GM12878 (cell line): ENCODE measurements around the gene CYTL1. TPM values are rescaled to one million over a fixed set of nuclear protein-coding genes. Genes with fewer than 3 reads are reported as not detected.

Source experiments
- ATAC-seq: fragments of 200-7000 bp; cut with Tn5 transposase; 3 replicates; pipeline ENCODE4 v1.9.1; 2020; ENCODE audit warnings: mild to moderate bottlenecking, moderate library complexity
- BruUV-seq: library from RNA; stranded (reverse); fragments of 400-500 nt; replicated peaks from 2 replicates; lab custom pipeline; 2021; lab: Mats Ljungman, UMichigan
- CTCF ChIA-PET: fragments of 300-600 bp; sonication (Branson Sonifier 250); formaldehyde crosslinking; extraction: SDS; loops from one replicate; lab custom pipeline; 2021; ENCODE audit warnings: inconsistent platforms; lab: Yijun Ruan, JAX
- POLR2A ChIA-PET: fragments of 350-600 bp; formaldehyde crosslinking; extraction: SDS; loops from one replicate; lab custom pipeline; 2021; ENCODE audit warnings: inconsistent platforms; lab: Charles Lee
- RAD21 ChIA-PET: fragments of 300-600 bp; sonication (Branson Sonifier 250); formaldehyde crosslinking; loops from one replicate; lab custom pipeline; 2023; ENCODE audit warnings: antibody characterized with exemption; ENCODE audit not compliant: unreplicated experiment; lab: Charles Lee
- SMC1A ChIA-PET: fragments of 300-600 bp; sonication (Branson Sonifier 250); formaldehyde crosslinking; loops from one replicate; lab custom pipeline; 2023; ENCODE audit not compliant: unreplicated experiment, uncharacterized antibody; lab: Charles Lee
- DNase-seq: peaks from one replicate; pipeline ENCODE4 v3.0.0-alpha.2; 2011; ENCODE audit warnings: low read depth, low spot score
- FAIRE-seq: peaks from 3 replicates; lab custom pipeline; 2011; peaks lifted over from hg19 to GRCh38; lab: Jason Lieb, UNC
- H2AFZ ChIP-seq: 2 replicates; pipeline ENCODE4 v1.6.0; 2011; ENCODE audit warnings: low read depth, low read length, control low read depth; ENCODE audit not compliant: control insufficient read depth
- H3K27ac ChIP-seq: 2 replicates; pipeline ENCODE4 v1.5.1; 2011; ENCODE audit warnings: control low read depth; ENCODE audit not compliant: control insufficient read depth, insufficient read depth
- H3K27me3 ChIP-seq, 2 experiments: replicated peaks in 1 of 2; 2 replicates each; pipeline versions ENCODE4 v1.6.0 to v1.6.1; 2011; ENCODE audit warnings: low read length in 1 of 2; ENCODE audit not compliant: control insufficient read depth in 2 of 2, insufficient read depth in 2 of 2
- H3K36me3 ChIP-seq, 2 experiments: 2 replicates each; pipeline ENCODE4 v1.5.1; 2011; ENCODE audit warnings: low read length in 1 of 2; ENCODE audit not compliant: control insufficient read depth in 2 of 2, insufficient read depth in 2 of 2
- H3K4me1 ChIP-seq: 2 replicates; pipeline ENCODE4 v1.6.1; 2011; ENCODE audit warnings: mild to moderate bottlenecking, low read length, moderate library complexity, mixed read lengths; ENCODE audit not compliant: control insufficient read depth, insufficient read depth
- H3K4me2 ChIP-seq: 2 replicates; pipeline ENCODE4 v1.6.0; 2011; ENCODE audit warnings: control low read depth; ENCODE audit not compliant: control insufficient read depth, insufficient read depth
- H3K4me3 ChIP-seq: fragments of 200-600 bp; sonication (generic); 2 replicates; pipeline ENCODE4 v1.5.1; 2016
- H3K79me2 ChIP-seq: 2 replicates; pipeline ENCODE4 v1.6.0; 2011; ENCODE audit warnings: low read length; ENCODE audit not compliant: control insufficient read depth, insufficient read depth
- H3K9ac ChIP-seq: 2 replicates; pipeline ENCODE4 v1.8.0; 2011; ENCODE audit warnings: low read length, control low read depth, mixed read lengths; ENCODE audit not compliant: control insufficient read depth, insufficient read depth
- H3K9me3 ChIP-seq: replicated peaks from 3 replicates; pipeline ENCODE4 v1.5.1; 2011; ENCODE audit warnings: mild to moderate bottlenecking, low read length; ENCODE audit not compliant: control insufficient read depth, insufficient read depth
- H4K20me1 ChIP-seq: 2 replicates; pipeline ENCODE4 v1.6.0; 2011; ENCODE audit not compliant: control insufficient read depth, insufficient read depth
- EED ChIP-seq: sonication (generic); IDR thresholded peaks from 2 replicates; pipeline ENCODE4 v1.6.1; 2016; ENCODE audit warnings: antibody characterized with exemption, low read depth
- FOS ChIP-seq: IDR thresholded peaks from 3 replicates; pipeline ENCODE4 v1.6.1; 2011; ENCODE audit warnings: borderline replicate concordance; ENCODE audit not compliant: insufficient read length; ENCODE audit errors: extremely low read depth
- GATAD2B ChIP-seq: fragments of 450-650 bp; conservative IDR thresholded peaks from 2 replicates; pipeline ENCODE4 v1.6.1; 2017; ENCODE audit warnings: low read depth, mild to moderate bottlenecking, moderate library complexity
- IKZF2 ChIP-seq, 2 experiments: fragments of 450-650 bp; IDR thresholded peaks; 2 replicates each; pipeline ENCODE4 v1.6.1; 2017; ENCODE audit warnings: mild to moderate bottlenecking in 2 of 2, moderate library complexity in 2 of 2
- NFYB ChIP-seq: IDR thresholded peaks from 2 replicates; pipeline ENCODE4 v1.6.1; 2011; ENCODE audit warnings: low read depth, mild to moderate bottlenecking, low read length, improper control_type of control experiment, moderate library complexity; ENCODE audit not compliant: insufficient read depth
- PBX3 ChIP-seq: IDR thresholded peaks from 2 replicates; pipeline ENCODE4 v1.6.1; 2011; ENCODE audit warnings: mild to moderate bottlenecking, low read depth, low read length, moderate library complexity; ENCODE audit not compliant: insufficient replicate concordance
- POLR2A ChIP-seq: IDR thresholded peaks from 2 replicates; pipeline ENCODE4 v1.6.1; 2011; ENCODE audit warnings: low read depth, mild to moderate bottlenecking, low read length
- RELA ChIP-seq: fragments of 450-650 bp; IDR thresholded peaks from 2 replicates; pipeline ENCODE4 v1.8.0; 2014; ENCODE audit warnings: borderline replicate concordance; ENCODE audit not compliant: partially characterized antibody
- STAT1 ChIP-seq: fragments of 450-650 bp; conservative IDR thresholded peaks from 2 replicates; pipeline ENCODE4 v1.6.1; 2014; ENCODE audit warnings: antibody characterized with exemption, mild to moderate bottlenecking
- TAF1 ChIP-seq: IDR thresholded peaks from 2 replicates; pipeline ENCODE4 v1.6.1; 2011; ENCODE audit warnings: mild to moderate bottlenecking, low read depth, low read length, borderline replicate concordance
- TBL1XR1 ChIP-seq: IDR thresholded peaks from 2 replicates; pipeline ENCODE4 v1.6.1; 2012; ENCODE audit warnings: low read depth, low read length, improper control_type of control experiment
- ZNF217 ChIP-seq: fragments of 450-650 bp; IDR thresholded peaks from 2 replicates; pipeline ENCODE4 v1.6.1; 2017; ENCODE audit warnings: antibody characterized with exemption, mild to moderate bottlenecking
- ZNF24 ChIP-seq: fragments of 450-650 bp; IDR thresholded peaks from 2 replicates; pipeline ENCODE4 v1.6.1; 2017; ENCODE audit warnings: antibody characterized with exemption, mild to moderate bottlenecking
- WGBS: methylation state at CpG from one replicate; pipeline ENCODE4 v1.1.6; 2016; ENCODE audit warnings: low lambda C conversion rate; ENCODE audit not compliant: insufficient replicate concordance, insufficient coverage; ENCODE audit errors: missing lambda C conversion rate; 5-methylcytosine and 5-hydroxymethylcytosine counted together
- in situ Hi-C: fragments of 300-500 bp; cut with MboI; formaldehyde crosslinking; loops from 9 replicates; pipeline ENCODE4 v1.14.3; 2018; ENCODE audit warnings: mixed read lengths
- intact Hi-C: fragments of 100-400 bp; cut with micrococcal nuclease; formaldehyde crosslinking; loops from one replicate; pipeline ENCODE4 v1.14.2; 2022; ENCODE audit not compliant: unreplicated experiment
- polyA plus RNA-seq, 11 experiments: library from polyadenylated mRNA; depleted of rRNA in 4 of 11; unstranded in 6 of 11; stranded (reverse) in 5 of 11; fragments of >200 nt; fragmentation: Nextera tagmentation in 4 of 11; fragmentation: Illumina TruSeq in 1 of 11; extraction: Ambion mirVana in 4 of 11; extraction: Trizol in 1 of 11; gene quantifications; 1 replicate in 1 of 11; 2 replicates in 10 of 11; pipeline versions ENCODE4 v1.2.1 to v1.2.3, GENCODE V29; 2011 to 2016; ENCODE audit warnings: inconsistent platforms in 2 of 11, missing spikeins in 2 of 11, low read depth in 1 of 11
- total RNA-seq, 4 experiments: library from RNA; depleted of rRNA in 3 of 4; stranded (reverse); fragments of >200 nt in 3 of 4; fragmentation: Illumina TruSeq in 1 of 4; extraction: Trizol in 1 of 4; gene quantifications; 2 replicates each; pipeline versions ENCODE4 v1.2.1 to v1.2.3, GENCODE V29; 2013 to 2021
- TF ChIP-seq, protein P1 (sequence below): fragments of 450-650 bp; IDR thresholded peaks from 2 replicates; pipeline ENCODE4 v1.6.1; 2018; ENCODE audit warnings: borderline replicate concordance, mild to moderate bottlenecking; ENCODE audit not compliant: partially characterized antibody
- TF ChIP-seq, protein P2 (sequence below): IDR thresholded peaks from 2 replicates; pipeline ENCODE4 v1.6.1; 2012; ENCODE audit warnings: mild to moderate bottlenecking, low read depth, low read length
- TF ChIP-seq, protein P3 (sequence below): fragments of 450-650 bp; IDR thresholded peaks from 2 replicates; pipeline ENCODE4 v1.6.1; 2018; ENCODE audit warnings: mild to moderate bottlenecking, low read depth, moderate library complexity; ENCODE audit not compliant: partially characterized antibody

Gene CYTL1
- total and polyA plus RNA-seq, 10 of the 15 experiments (the other 5 are each of a cell fraction or from before 2014, with no cell fraction given) = not detected

DNA sequence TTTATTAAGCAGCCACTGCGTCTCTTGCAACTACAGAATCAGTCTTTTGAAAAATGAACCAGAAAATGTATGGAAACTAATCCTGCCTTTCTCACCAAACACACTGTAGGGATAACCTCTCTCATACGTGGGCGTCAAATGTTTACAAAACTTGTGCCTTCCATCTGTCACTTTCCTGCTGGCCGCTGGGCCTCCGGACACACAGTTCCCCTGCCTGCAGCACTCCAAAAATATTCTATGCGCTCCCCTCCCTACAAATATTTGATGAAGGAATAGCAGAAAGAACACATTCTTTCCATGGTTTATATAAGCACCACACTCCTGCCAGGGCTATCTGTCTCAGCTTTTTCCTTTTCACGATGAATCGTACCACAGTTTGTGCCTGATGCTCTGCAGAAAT is 14.9 kb upstream of the CYTL1 start:
- in situ Hi-C loops = no loop called here
- H3K9ac ChIP-seq = no peak overlapping the region
- RAD21 ChIA-PET = no interaction called here
- POLR2A ChIA-PET = no interaction called here
- no peak overlapping the region for H3K27ac ChIP-seq
- SMC1A ChIA-PET = no interaction called here
- H3K36me3 ChIP-seq = no peaks in the 10 kb centered on the region
- DNase-seq (no peak), FAIRE-seq (no peak), ATAC-seq (no peak)
- no peaks in the 10 kb centered on the region for H3K79me2 ChIP-seq
- no peaks in the 10 kb centered on the region for H4K20me1 ChIP-seq
- H3K4me2 ChIP-seq = no peak overlapping the region
- H3K9me3 ChIP-seq = no peaks in the 10 kb centered on the region
- no peak overlapping the region for H3K4me3 ChIP-seq
- H3K27me3 ChIP-seq = 0 out of 4 replicates have a peak, but pooled peaks cover 0 to 3% of the 10 kb centered on the region in 2 experiments
- no peak overlapping the region for H2AFZ ChIP-seq
- intact Hi-C loops = no loop called here
- CTCF ChIA-PET = no interaction called here
- H3K4me1 ChIP-seq = peaks cover 2% of the 10 kb centered on the region; the same call in 1 of the 2 replicates
- no TSS peak for BruUV-seq
- WGBS = 61% methylated on average over 8 of the region's 8 CpGs
- TF ChIP-seq PBX3 (no peak), TAF1 (no peak), NFYB (no peak), ZNF24 (no peak), GATAD2B (no peak), TBL1XR1 (no peak), RELA (no peak), IKZF2 (IDR thresholded peaks at IDR 0.05) (no peak), FOS (no peak), ZNF217 (no peak), EED (no peak), STAT1 (no peak), POLR2A (no peak)
- TF ChIP-seq, protein P1, sequence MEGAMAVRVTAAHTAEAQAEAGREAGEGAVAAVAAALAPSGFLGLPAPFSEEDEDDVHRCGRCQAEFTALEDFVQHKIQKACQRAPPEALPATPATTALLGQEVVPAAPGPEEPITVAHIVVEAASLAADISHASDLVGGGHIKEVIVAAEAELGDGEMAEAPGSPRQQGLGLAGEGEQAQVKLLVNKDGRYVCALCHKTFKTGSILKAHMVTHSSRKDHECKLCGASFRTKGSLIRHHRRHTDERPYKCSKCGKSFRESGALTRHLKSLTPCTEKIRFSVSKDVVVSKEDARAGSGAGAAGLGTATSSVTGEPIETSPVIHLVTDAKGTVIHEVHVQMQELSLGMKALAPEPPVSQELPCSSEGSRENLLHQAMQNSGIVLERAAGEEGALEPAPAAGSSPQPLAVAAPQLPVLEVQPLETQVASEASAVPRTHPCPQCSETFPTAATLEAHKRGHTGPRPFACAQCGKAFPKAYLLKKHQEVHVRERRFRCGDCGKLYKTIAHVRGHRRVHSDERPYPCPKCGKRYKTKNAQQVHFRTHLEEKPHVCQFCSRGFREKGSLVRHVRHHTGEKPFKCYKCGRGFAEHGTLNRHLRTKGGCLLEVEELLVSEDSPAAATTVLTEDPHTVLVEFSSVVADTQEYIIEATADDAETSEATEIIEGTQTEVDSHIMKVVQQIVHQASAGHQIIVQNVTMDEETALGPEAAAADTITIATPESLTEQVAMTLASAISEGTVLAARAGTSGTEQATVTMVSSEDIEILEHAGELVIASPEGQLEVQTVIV = no peak
- TF ChIP-seq, protein P2, sequence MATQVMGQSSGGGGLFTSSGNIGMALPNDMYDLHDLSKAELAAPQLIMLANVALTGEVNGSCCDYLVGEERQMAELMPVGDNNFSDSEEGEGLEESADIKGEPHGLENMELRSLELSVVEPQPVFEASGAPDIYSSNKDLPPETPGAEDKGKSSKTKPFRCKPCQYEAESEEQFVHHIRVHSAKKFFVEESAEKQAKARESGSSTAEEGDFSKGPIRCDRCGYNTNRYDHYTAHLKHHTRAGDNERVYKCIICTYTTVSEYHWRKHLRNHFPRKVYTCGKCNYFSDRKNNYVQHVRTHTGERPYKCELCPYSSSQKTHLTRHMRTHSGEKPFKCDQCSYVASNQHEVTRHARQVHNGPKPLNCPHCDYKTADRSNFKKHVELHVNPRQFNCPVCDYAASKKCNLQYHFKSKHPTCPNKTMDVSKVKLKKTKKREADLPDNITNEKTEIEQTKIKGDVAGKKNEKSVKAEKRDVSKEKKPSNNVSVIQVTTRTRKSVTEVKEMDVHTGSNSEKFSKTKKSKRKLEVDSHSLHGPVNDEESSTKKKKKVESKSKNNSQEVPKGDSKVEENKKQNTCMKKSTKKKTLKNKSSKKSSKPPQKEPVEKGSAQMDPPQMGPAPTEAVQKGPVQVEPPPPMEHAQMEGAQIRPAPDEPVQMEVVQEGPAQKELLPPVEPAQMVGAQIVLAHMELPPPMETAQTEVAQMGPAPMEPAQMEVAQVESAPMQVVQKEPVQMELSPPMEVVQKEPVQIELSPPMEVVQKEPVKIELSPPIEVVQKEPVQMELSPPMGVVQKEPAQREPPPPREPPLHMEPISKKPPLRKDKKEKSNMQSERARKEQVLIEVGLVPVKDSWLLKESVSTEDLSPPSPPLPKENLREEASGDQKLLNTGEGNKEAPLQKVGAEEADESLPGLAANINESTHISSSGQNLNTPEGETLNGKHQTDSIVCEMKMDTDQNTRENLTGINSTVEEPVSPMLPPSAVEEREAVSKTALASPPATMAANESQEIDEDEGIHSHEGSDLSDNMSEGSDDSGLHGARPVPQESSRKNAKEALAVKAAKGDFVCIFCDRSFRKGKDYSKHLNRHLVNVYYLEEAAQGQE = no peak
- TF ChIP-seq, protein P3, sequence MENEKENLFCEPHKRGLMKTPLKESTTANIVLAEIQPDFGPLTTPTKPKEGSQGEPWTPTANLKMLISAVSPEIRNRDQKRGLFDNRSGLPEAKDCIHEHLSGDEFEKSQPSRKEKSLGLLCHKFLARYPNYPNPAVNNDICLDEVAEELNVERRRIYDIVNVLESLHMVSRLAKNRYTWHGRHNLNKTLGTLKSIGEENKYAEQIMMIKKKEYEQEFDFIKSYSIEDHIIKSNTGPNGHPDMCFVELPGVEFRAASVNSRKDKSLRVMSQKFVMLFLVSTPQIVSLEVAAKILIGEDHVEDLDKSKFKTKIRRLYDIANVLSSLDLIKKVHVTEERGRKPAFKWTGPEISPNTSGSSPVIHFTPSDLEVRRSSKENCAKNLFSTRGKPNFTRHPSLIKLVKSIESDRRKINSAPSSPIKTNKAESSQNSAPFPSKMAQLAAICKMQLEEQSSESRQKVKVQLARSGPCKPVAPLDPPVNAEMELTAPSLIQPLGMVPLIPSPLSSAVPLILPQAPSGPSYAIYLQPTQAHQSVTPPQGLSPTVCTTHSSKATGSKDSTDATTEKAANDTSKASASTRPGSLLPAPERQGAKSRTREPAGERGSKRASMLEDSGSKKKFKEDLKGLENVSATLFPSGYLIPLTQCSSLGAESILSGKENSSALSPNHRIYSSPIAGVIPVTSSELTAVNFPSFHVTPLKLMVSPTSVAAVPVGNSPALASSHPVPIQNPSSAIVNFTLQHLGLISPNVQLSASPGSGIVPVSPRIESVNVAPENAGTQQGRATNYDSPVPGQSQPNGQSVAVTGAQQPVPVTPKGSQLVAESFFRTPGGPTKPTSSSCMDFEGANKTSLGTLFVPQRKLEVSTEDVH = no peak
